Fibroblast of skin of back (primary cell): Measurements from ENCODE around the gene PDCD11. TPM values are rescaled to one million over a fixed set of nuclear protein-coding genes. Genes with fewer than 3 reads are reported as not detected.
"Not testable (repeated sequence)": the region's sequence is repeated elsewhere in the genome, so short reads cannot be mapped to it uniquely, and the experiment has no call there.

Source experiments
- DNase-seq: peaks from one replicate; pipeline ENCODE4 v3.0.0-alpha.2; 2013
- polyA plus RNA-seq, 2 experiments: library from polyadenylated mRNA; unstranded; fragments of 120-200 nt; gene quantifications; one replicate each; pipeline ENCODE4 v1.2.1, GENCODE V29; 2013; ENCODE audit not compliant: insufficient read length in 2 of 2

Gene PDCD11, protein sequence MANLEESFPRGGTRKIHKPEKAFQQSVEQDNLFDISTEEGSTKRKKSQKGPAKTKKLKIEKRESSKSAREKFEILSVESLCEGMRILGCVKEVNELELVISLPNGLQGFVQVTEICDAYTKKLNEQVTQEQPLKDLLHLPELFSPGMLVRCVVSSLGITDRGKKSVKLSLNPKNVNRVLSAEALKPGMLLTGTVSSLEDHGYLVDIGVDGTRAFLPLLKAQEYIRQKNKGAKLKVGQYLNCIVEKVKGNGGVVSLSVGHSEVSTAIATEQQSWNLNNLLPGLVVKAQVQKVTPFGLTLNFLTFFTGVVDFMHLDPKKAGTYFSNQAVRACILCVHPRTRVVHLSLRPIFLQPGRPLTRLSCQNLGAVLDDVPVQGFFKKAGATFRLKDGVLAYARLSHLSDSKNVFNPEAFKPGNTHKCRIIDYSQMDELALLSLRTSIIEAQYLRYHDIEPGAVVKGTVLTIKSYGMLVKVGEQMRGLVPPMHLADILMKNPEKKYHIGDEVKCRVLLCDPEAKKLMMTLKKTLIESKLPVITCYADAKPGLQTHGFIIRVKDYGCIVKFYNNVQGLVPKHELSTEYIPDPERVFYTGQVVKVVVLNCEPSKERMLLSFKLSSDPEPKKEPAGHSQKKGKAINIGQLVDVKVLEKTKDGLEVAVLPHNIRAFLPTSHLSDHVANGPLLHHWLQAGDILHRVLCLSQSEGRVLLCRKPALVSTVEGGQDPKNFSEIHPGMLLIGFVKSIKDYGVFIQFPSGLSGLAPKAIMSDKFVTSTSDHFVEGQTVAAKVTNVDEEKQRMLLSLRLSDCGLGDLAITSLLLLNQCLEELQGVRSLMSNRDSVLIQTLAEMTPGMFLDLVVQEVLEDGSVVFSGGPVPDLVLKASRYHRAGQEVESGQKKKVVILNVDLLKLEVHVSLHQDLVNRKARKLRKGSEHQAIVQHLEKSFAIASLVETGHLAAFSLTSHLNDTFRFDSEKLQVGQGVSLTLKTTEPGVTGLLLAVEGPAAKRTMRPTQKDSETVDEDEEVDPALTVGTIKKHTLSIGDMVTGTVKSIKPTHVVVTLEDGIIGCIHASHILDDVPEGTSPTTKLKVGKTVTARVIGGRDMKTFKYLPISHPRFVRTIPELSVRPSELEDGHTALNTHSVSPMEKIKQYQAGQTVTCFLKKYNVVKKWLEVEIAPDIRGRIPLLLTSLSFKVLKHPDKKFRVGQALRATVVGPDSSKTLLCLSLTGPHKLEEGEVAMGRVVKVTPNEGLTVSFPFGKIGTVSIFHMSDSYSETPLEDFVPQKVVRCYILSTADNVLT (N-terminal part only)
- 22.9 TPM for polyA plus RNA-seq (2013, experiment 1 of 2; ENCODE audit: insufficient read length)
- 17.1 TPM for polyA plus RNA-seq (2013, experiment 2 of 2; ENCODE audit: insufficient read length)

DNA sequence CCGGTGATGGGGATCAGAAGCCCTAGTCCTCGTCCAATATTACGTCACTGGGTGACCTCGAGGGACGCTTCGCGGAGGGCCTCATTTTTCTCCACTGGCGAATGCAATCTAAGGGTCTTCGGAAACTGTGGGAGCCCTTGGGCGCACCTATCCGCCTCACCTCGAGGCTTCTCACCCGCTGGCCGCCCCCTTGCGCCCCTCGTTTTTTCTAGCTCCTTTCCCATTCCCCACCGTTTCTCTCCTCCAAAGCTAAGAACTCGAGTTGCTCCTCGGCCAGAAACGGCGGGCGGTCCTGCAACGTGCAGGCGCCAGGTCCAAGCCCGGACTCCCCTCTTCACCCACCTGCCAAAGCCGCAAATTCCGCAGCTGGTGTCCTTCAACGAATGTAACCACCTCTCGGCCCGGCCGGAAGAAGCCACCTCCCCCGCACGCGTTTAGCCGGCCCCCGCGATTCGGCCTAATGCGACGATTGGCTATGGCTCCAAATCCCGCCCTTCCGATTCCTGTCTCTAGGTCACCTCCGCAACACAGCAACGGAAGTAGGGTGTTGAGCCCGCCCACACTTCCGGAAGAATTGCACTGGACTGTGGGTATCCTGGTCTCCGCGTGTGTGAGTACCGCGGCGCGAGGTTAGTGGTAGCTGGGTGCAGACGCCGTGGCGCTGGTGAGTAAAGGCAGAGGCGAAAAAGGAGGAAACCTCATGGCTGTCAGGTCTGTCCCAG, at the start of gene PDCD11, which contains the start of gene ATP5MK:
Gene PDCD11 (plus strand): TSS at position 560 of the 722 bp plus-strand sequence. CDS start 1,801 bp downstream, outside the sequence.
Gene ATP5MK (minus strand): TSS at position 409 of the 722 bp plus-strand sequence. CDS start 4,018 bp downstream, outside the sequence.
- peak; percentile 99 for DNase-seq

- no peak for DNase-seq
Measured at GRCh38 chr10:103350175-103350516, 46.3 kb upstream of the PDCD11 start.

DNA sequence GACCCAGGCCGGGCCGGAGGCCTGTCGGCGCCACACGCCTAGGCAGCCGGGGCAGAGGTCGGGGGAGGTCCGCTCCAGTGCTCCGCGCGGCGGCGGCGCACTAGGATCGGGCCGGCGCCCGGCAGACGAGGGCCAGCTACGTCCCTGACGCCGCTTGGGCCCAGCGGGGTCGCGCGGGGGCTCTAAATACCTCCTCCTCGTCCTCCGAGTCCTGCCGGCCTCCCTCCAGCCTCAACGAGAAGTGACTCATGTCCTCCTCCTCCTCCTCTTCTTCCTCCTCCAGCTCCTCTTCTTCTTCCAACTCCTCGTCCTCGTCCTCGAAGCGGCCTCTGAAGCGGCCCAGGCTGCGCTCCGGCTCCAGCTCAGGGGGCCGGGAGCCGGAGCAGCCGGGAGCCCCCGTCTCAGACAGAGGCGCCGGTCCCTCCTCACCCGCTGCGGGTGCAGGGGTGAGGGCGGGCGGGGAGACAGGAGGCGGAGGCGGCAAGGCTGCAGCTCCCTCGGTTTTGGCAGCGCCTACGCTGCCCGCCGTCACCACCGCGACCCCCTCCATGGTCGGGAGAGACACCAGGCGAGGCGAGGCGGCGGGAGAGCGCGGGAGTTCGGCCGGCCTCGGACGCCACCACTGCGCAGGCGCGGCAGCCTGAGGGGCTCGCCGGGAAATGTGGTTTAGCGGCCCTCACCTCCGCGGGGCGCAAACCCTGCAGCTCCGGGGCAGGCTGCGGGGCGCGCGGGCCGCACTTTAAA, 45.7 kb upstream of the PDCD11 start, which contains the start of gene PCGF6:
Gene PCGF6 (minus strand): TSS at position 624 of the 744 bp plus-strand sequence. CDS start 74 bp downstream, at position 550.
- DNase-seq, result peak; percentile 85

- DNase-seq, result no peak
Measured at GRCh38 chr10:103353281-103353680, 43.1 kb upstream of the PDCD11 start.

GRCh38 chr10:103354567-103354966, 41.9 kb upstream of the PDCD11 start:
- DNase-seq, result not testable (repeated sequence)

DNA sequence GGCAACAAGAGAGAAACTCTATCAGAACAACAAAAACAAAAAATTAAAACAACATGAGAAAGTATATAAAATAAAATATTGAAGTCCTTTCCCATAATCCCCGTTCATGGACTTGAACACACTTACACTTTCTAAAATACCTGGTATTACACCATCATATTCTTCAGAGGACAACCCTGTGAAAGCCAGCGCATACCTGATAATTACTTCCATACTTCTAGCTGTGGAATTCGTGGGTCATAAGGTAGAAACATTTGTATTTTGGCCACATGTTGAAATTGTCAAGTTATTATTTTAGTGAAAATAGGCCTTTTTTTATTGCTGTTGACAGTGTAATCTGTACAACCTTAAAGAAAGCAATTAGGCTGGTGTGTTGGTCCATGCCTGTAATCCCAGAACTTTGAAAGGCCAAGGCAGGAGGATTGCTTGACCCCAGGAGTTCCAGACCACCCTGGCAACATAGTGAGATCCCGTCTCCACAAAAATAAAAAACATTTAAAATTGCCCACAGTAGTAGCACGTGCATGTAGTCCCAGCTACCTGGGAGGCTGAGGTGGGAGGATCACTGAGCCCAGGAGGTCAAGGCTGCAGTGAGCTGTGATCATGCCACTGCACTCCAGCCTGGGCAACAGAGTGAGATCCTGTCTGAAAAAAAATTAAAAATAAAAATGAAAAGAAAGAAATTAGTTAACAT, 40.4 kb upstream of the PDCD11 start:
- no peak for DNase-seq

- DNase-seq, result not testable (repeated sequence)
Measured at GRCh38 chr10:103359493-103359892, 36.9 kb upstream of the PDCD11 start.

- DNase-seq, result peak; percentile 10
Measured at GRCh38 chr10:103360791-103361190, 35.6 kb upstream of the PDCD11 start.

DNA sequence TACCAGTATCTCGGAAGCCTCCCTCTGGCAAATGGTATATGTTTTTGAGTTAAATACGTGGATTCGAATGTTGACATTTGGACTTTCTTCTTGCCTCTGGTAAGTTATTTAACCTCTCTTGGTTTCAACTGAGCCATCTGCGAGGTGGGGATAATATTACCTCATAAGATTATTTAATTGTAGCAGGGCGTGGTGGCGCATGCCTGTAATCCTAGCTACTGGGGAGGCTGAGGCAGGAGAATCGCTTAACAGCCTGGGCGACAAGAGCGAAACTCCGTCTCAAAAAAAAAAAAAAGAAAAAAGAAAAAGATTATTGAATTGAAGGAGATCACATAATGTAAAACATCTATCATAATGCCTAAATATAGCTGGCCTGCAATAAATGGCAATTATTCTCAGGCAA, 29.0 kb upstream of the PDCD11 start:
- no peak for DNase-seq

GRCh38 chr10:103367782-103368518, 28.5 kb upstream of the PDCD11 start, which contains the start of gene TAF5:
TAF5 (plus strand) TSS chr10:103367976; CDS start chr10:103367990, 14 bp downstream.
- DNase-seq, result peak; percentile 97

GRCh38 chr10:103373544-103373943, 22.9 kb upstream of the PDCD11 start:
- DNase-seq, result no peak

- DNase-seq, result no peak
Measured at GRCh38 chr10:103374263-103374662, 22.2 kb upstream of the PDCD11 start.

DNA sequence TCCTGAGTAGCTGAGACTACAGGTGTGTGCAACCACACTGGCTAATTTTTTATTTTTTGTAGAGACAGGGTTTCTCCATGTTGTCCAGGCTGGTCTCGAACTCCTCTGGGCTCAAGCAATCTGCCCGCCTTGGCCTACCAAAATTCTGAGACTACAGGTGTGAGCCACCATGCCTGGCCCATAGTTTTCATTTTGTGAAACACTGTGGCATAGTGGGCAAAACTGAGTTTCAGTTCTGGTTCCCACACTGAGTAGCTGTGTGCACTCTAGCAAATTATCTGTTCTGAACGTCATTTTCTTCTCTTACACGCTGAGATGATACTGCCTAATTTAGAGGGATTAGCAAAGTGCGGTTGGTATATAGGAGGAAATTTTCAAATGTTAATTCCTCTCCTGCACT, 13.7 kb upstream of the PDCD11 start:
- DNase-seq, result no peak

GRCh38 chr10:103394180-103394579, 2.2 kb upstream of the PDCD11 start:
- DNase-seq, result no peak

GRCh38 chr10:103395754-103396066, 716 bp upstream of the PDCD11 start:
- DNase-seq, result peak; percentile 15

DNA sequence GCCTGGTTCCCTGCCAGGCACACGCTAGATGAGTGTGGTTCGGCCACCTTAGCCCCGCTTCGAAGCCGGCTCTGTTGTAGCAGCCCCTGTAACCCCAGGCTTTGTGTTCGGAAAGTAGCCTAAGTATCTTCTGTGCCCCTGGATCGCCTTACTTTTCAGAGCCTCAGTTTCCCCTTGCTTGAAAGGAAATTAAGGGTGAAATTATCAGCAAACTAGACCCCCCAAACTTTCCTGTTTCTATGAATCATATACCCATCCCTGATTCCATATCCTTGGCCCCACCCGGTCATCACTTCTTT, 312 bp downstream of the PDCD11 start:
- no peak for DNase-seq

GRCh38 chr10:103397191-103397825, 882 bp downstream of the PDCD11 start:
- DNase-seq, result no peak

DNA sequence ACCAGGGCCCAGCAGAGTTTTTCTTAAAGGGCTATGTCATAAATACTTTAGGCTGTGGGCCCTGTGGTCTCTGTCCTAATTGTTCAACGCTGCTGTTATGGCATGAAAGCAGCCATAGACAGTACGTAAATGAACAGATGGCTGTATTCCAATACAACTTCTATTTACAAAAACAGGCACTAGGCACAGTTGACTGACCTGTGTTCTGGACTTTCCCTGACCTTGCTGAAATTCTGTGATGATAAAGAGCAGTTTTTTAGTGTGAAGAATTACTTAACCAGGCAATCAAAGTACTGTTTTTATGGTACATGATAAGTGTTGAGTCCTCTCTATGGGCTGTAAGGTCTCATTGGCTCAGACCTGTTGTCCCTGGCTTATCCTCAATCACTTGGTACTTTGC, 17.1 kb downstream of the PDCD11 start:
- no peak for DNase-seq

GRCh38 chr10:103415581-103415980, 19.2 kb downstream of the PDCD11 start:
- no peak for DNase-seq
